AG04450 (cell line): ENCODE measurements around the gene RFPL2. TPM values are rescaled to one million over a fixed set of nuclear protein-coding genes. Genes with fewer than 3 reads are reported as not detected.

Experiments
- CTCF ChIA-PET: fragments of 300-600, 350-600 bp; formaldehyde crosslinking; extraction: SDS; loops from one replicate; lab custom pipeline; 2022; ENCODE audit warnings: antibody characterized with exemption, inconsistent platforms; lab: Charles Lee
- POLR2A ChIA-PET: fragments of 350-600 bp; formaldehyde crosslinking; extraction: SDS; loops from one replicate; lab custom pipeline; 2021; ENCODE audit warnings: antibody characterized with exemption, inconsistent platforms; lab: Yijun Ruan, JAX
- DNase-seq: peaks from one replicate; pipeline ENCODE4 v3.0.0-alpha.2; 2011; ENCODE audit warnings: low read depth, low spot score
- H3K27ac ChIP-seq: one replicate; pipeline ENCODE4 v1.5.1; 2012; ENCODE audit warnings: low read depth, low read length, control low read depth
- H3K27me3 ChIP-seq: one replicate; pipeline ENCODE4 v1.6.0; 2012; ENCODE audit warnings: low read length; ENCODE audit not compliant: control insufficient read depth, insufficient read depth
- H3K4me3 ChIP-seq: 2 replicates; pipeline ENCODE4 v1.5.1; 2011; ENCODE audit warnings: mild to moderate bottlenecking, low read depth, low read length, control low read depth
- H3K9me3 ChIP-seq: 2 replicates; pipeline ENCODE4 v1.5.1; 2012; ENCODE audit warnings: low read length; ENCODE audit not compliant: control insufficient read depth, insufficient read depth
- polyA minus RNA-seq: library from RNA; depleted of rRNA, polyadenylated mRNA; stranded (reverse); fragments of >200 nt; gene quantifications from 2 replicates; pipeline ENCODE4 v1.2.3, GENCODE V29; 2011; rRNA and poly(A)+ RNA removed
- polyA plus RNA-seq: library from polyadenylated mRNA; depleted of rRNA; stranded (reverse); fragments of >200 nt; gene quantifications from 2 replicates; pipeline ENCODE4 v1.2.3, GENCODE V29; 2011; rRNA removed
- TF ChIP-seq, protein P1 (sequence below): IDR thresholded peaks from 2 replicates; pipeline ENCODE4 v1.5.1; 2011; ENCODE audit warnings: low read depth, low read length, control low read depth, inconsistent platforms

Gene RFPL2
- not detected in 2 replicates for polyA plus RNA-seq
- polyA minus RNA-seq: not detected in 2 replicates

DNA sequence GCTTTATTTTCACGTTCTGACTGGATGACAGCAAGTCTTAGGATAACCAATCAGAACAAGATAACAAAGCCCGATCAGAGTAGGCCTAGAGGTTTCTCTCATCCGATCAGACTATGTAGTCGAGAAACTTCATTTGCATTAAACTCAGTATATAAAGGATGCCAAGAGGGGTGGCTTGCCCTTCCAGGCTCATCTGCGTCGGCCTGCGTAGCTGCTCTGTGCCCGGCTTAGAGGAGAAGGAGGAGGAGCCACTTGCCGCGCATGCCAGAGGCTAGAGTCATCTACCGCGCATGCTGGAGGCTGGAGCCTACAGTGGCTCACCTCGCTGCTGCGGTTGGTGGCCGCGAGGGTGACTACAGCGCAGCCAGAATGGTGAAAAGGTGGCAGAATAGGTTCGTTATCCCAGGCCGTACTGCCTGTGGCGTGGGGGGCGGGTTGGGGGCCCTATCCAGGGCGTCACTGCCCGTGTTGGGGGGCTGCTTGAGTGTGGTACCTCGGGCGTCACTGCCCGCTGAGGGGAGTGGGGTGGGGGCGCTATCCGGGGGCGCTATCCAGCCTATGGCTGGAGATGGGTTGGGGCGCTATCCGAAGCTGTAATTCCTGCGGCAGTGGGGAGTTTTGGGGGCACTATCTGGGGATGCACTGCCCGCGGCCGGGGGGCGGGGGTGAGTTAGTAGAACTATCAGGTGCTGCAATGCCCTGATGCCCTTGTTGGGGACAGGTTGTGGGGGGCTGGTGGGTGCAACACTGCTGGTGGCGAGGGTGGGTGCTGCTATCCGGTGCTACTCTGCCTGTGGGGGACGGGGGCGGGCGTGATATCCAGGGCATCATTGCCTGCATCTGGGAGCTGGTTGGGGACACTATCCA is at the start of gene RFPL2:
TSS of gene RFPL2 (minus strand) at position 218 of the 867 bp plus-strand sequence. CDS start 2,622 bp downstream, outside the sequence.
- H3K27me3 ChIP-seq: peaks cover 2% of the 10 kb centered on the region
- H3K4me3 ChIP-seq: no peak within 1 kb of the TSS
- H3K9me3 ChIP-seq: peaks cover 8% of the 10 kb centered on the region; the same call in 1 of the 2 replicates
- H3K27ac ChIP-seq: no peak within 1 kb of the TSS
- DNase-seq: no peak
- ChIA-PET CTCF (no interaction called here), POLR2A (no interaction called here)
- TF ChIP-seq, protein P1, sequence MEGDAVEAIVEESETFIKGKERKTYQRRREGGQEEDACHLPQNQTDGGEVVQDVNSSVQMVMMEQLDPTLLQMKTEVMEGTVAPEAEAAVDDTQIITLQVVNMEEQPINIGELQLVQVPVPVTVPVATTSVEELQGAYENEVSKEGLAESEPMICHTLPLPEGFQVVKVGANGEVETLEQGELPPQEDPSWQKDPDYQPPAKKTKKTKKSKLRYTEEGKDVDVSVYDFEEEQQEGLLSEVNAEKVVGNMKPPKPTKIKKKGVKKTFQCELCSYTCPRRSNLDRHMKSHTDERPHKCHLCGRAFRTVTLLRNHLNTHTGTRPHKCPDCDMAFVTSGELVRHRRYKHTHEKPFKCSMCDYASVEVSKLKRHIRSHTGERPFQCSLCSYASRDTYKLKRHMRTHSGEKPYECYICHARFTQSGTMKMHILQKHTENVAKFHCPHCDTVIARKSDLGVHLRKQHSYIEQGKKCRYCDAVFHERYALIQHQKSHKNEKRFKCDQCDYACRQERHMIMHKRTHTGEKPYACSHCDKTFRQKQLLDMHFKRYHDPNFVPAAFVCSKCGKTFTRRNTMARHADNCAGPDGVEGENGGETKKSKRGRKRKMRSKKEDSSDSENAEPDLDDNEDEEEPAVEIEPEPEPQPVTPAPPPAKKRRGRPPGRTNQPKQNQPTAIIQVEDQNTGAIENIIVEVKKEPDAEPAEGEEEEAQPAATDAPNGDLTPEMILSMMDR: no peak

DNA sequence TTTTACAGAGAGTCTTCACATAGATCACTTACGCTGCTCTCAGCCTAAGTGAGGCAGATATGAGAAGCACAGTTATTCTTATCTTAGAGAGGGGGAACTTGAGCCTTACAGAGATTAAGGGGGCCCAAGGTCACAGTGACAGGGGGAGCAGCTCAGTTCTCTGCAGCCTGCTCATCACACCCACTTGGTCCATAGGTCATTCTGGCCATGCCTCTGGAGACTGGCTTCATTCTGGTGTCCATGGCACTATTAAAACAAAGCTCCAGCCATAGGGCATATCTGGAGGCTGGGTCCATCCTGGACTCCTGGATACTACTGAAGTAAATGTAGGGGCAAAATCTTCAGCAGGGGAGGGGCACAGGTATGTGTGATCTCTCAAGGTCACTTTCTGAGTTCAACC is 44.4 kb upstream of the RFPL2 start:
- CTCF ChIA-PET: interaction anchor here (2.7 kb wide), 1 partner anchor 17 kb away, joined by 15 read pairs; no protein-coding TSS in a partner anchor
- no peak for DNase-seq
- POLR2A ChIA-PET: no interaction called here

DNA sequence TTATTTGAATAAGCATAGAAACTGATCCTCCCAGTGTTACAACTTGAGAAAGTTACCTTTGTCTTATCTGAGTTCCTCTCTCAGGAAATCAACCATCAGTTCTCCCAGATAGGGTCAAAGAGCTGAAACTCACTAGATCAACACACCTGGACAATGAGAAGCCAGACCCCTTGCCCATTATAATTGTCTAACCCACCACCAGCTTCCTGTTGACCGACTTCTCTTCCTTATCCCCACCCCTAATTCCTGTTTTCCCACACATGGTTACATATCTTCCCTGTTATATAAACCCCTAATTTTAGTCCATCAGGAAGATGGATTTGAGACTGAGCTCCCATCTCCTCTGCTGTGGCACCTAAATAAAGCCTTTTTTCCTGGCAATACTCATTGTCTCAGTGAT is 43.4 kb upstream of the RFPL2 start:
- POLR2A ChIA-PET: no interaction called here
- DNase-seq: no peak
- no peak overlapping the region for H3K27ac ChIP-seq
- H3K9me3 ChIP-seq: no peaks in the 10 kb centered on the region
- TF ChIP-seq, protein P1: no peak
- CTCF ChIA-PET: interaction anchor here (2.7 kb wide), 1 partner anchor 18 kb away, joined by 15 read pairs; no protein-coding TSS in a partner anchor
- no peaks in the 10 kb centered on the region for H3K27me3 ChIP-seq
- H3K4me3 ChIP-seq: no peak overlapping the region

More for the DNA sequence above, 44.4 kb upstream of the RFPL2 start:
- Histone ChIP-seq H3K27ac (no peak overlapping the region), H3K9me3 (no peaks in the 10 kb centered on the region), H3K4me3 (no peak overlapping the region), H3K27me3 (no peaks in the 10 kb centered on the region)
- TF ChIP-seq, protein P1: no peak

DNA sequence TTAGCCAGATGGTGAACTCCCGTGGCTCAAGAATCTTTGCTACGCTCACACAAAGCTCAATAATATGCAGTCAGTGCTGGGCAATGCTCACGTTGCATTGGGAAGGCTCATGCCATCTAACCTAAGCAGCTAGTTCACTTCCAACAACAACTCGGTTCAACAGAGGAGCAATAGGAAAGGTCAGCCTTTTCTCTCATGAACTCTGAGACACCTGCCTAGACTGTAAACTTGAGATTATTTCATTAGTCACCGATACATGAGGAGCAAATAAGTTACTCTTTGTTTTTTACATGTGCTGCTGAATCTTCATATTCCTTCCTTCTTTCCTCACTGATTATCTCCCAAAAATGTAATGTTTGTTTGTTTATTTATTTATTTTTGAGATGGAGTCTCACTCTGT is 41.3 kb upstream of the RFPL2 start:
- DNase-seq: no peak
- Histone ChIP-seq H3K27me3 (no peaks in the 10 kb centered on the region), H3K4me3 (no peak overlapping the region), H3K9me3 (no peaks in the 10 kb centered on the region), H3K27ac (no peak overlapping the region)
- ChIA-PET POLR2A (no interaction called here), CTCF (interaction anchor here (1.5 kb wide), 1 partner anchor 20 kb away, joined by 5 read pairs; no protein-coding TSS in a partner anchor)
- TF ChIP-seq, protein P1: no peak

DNA sequence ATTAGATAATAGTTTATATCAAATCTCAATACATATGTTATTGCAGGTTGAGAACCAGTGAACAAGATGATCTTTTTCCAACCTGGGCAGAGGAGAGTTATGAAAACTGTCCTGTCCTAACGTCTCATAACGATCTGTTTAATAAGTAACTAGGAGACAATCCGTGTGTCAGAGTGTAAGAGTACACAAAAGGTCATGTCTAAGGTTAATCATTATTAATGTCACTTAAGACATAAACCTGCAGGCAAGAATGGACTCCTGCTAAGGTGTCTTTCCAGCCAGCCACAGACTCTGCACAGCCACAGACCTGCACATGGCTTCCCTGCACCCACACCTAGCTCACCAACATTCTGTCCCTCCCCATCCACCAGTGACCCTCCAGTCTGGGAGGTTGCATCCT is 40.2 kb upstream of the RFPL2 start:
- Histone ChIP-seq H3K9me3 (no peaks in the 10 kb centered on the region), H3K27me3 (no peaks in the 10 kb centered on the region), H3K4me3 (no peak overlapping the region), H3K27ac (no peak overlapping the region)
- ChIA-PET CTCF (interaction anchor here (1.5 kb wide), 1 partner anchor 21 kb away, joined by 5 read pairs; no protein-coding TSS in a partner anchor), POLR2A (no interaction called here)
- TF ChIP-seq, protein P1: no peak
- DNase-seq: no peak
